NCI-H446 (cell line): ENCODE measurements around the gene PRODH2.

Source experiments
- DNase-seq, 2 experiments: peaks; one replicate each; lab custom pipeline; 2025; lab: John Stamatoyannopoulos, UW

Gene PRODH2

GRCh38 chr19:35757749-35758608, 54.7 kb downstream of the PRODH2 start, which contains the start of gene PROSER3:
PROSER3 (plus strand) TSS chr19:35758176; CDS start chr19:35758216, 40 bp downstream.
- peak; percentile 98 to 99 for DNase-seq

DNA sequence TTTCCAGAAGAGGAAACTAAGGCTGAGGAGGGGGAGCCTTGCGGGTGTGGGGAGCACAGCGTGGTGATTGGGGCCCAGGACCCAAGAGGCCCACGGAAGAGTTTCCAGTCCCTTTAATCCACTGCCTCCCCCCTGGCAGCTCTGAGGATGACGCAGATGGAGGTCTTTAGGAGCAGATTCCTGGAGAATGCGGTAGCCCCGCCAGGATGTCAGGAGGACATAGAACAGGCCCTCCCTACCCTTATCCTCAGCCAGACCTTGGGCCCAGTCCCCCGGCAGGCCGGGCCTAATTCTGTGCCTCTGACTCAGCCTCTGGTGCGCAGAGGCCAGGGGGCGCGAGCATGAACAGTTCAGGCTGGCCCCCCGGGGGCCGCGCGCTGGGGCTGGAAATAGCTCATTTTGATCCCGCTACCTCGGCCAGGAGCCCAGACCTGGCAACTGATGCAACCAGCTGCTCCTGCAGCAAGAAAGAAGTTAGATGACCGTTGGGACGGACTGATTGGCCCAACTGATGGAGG, 55.4 kb downstream of the PRODH2 start:
- DNase-seq = peak; percentile 77 to 95

DNA sequence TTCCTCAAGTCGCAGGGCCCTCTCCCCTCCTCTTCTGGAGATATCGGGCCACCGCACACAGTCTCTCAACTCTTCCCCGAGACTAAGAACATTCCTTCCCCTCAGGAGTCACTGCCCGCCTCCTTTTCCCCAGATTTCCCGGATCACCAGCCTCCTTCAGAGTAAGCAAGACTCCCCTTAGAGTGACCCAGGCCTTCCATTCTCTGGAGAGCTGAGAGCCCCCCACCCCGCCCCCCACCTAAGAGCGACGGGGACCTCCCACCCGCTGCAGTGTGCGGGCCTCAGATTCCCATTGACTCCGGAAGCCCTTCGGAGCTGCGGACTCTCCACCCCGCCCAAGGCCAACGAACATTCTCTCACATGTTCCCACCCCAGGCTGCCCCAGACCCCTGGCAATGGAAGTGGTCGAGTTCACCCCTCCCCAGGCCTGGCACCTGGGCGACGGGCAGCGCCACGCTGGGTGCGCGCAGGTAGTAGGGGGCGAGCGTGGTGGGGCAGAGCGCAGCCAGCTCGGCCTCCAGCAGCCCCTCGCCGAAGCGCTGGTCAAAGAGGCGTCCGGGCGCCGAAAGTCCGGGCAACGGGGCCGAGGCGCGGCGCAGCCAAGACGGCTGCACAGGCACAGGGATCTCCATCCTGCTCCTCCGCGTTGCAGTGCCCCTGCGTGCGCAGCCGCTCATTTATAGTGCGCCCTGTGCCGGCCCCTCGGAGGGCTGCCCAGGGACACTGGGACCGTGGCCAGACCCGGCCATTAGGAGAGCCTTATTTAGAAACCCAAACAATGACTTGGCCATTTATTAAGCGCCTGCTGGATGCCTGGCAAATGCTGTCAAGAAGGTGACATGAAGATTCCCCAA, 56.0 kb downstream of the PRODH2 start, which contains the start of gene HSPB6:
Gene HSPB6 (minus strand): TSS at position 653 of the 854 bp plus-strand sequence. CDS start 21 bp downstream, at position 632.
- DNase-seq = no peak

- DNase-seq = no peak
These were observed 56.9 kb downstream of the PRODH2 start for GRCh38 chr19:35755550-35756376.

DNA sequence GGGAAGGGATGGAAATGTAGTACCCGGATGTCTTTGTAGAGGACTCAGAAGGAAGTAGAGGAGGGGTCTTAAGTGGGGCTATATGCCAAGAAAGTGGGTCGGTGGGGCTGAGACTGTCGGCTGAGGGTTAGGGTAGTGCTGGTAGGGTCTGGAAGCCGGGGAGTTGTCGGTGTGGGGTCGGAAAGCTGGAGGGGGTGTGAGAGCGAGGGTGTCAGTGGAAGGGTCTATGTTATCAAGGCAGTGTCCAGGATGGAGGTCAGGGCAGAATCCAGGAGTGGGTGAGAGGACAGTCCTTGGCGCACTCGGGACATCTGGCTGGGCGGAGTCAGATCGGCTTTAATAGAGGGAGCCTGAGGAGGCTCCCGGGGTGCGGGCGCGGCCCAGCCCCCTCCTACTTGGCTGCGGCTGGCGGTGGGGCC, 57.5 kb downstream of the PRODH2 start:
- no peak for DNase-seq

DNA sequence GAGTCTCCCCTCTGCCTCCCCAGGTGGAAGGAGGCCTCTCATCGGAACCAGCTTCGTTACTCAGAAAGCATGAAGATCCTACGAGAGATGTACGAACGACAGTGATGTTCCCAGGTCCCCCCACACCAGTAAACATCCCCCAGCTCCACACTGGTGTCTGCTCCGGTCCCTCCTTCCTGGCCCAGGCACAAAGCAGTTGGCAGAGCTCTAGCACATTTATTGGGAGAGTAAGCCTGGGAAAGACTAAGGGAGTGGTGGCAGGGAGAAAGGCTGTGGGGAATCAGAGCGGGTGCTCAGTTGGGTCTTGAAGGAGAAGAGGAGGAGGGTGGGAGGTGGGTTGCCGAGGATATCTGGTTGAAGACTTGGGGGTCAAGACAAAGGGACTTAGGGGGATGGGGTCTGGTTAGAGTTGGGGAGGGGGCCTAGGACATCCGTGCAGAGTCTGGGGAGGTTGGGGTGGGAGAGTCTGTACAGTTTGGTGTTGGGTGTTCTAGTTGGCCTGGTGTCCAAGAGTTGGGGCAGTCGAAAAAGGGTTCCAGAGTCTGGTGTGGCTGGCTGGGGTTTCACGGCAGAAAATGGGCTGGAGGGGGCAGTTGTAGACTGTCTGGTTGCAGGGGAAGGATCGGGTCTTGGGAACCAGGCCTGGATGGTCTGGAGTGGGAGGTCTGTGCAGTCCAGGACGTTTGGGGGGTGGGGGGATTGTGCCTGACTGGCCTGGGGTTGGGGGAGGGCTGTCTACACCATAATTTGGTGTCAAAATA, 58.1 kb downstream of the PRODH2 start:
- no peak for DNase-seq

GRCh38 chr19:35753634-35754369, 58.8 kb downstream of the PRODH2 start:
- no peak for DNase-seq

- no peak for DNase-seq
These were observed 59.8 kb downstream of the PRODH2 start for GRCh38 chr19:35752746-35753350.

- no peak for DNase-seq
These were observed 60.6 kb downstream of the PRODH2 start for GRCh38 chr19:35751839-35752745.

- no peak for DNase-seq
These were observed 62.5 kb downstream of the PRODH2 start for GRCh38 chr19:35750167-35750566.
